H1 (cell line): ENCODE results near the gene FNIP2. TPM values are rescaled to one million over a fixed set of nuclear protein-coding genes. Genes with fewer than 3 reads are reported as not detected.

Source experiments
- EP300 ChIP-seq, 2 experiments: IDR thresholded peaks; 1 replicate in 1 of 2; 2 replicates in 1 of 2; pipeline ENCODE4 v1.6.1; 2011 to 2012; ENCODE audit warnings: low read depth in 2 of 2, low read length in 2 of 2, mild to moderate bottlenecking in 2 of 2, borderline replicate concordance in 1 of 2, inconsistent platforms in 1 of 2, moderate library complexity in 1 of 2
- KDM5A ChIP-seq: fragments of 200-600 bp; IDR thresholded peaks from 2 replicates; pipeline ENCODE4 v1.7.1; 2012; ENCODE audit warnings: mild to moderate bottlenecking, low read length, inconsistent platforms, mixed read lengths
- POLR2A ChIP-seq, 2 experiments: IDR thresholded peaks; 1 replicate in 1 of 2; 2 replicates in 1 of 2; pipeline ENCODE4 v1.6.1; 2011; ENCODE audit warnings: low read depth in 2 of 2, low read length in 2 of 2, mild to moderate bottlenecking in 2 of 2; ENCODE audit errors: control extremely low read depth in 1 of 2
- RFX5 ChIP-seq: IDR thresholded peaks from 2 replicates; pipeline ENCODE4 v1.6.1; 2011; ENCODE audit warnings: low read depth, low read length, improper control_type of control experiment, borderline replicate concordance
- polyA plus RNA-seq, 7 experiments: library from polyadenylated mRNA; depleted of rRNA in 3 of 7; stranded (reverse) in 5 of 7; unstranded in 2 of 7; fragments of >200 nt in 5 of 7; fragments of 200-250 nt in 2 of 7; gene quantifications; 1 replicate in 5 of 7; 2 replicates in 1 of 7; 4 replicates in 1 of 7; pipeline versions ENCODE4 v1.2.1 to v1.2.3, GENCODE V29; 2011 to 2013; ENCODE audit warnings: missing spikeins in 2 of 7, mixed read lengths in 2 of 7
- total RNA-seq: library from RNA; stranded (reverse); fragmentation: NEBNext Ultra II Directional; extraction: Animal tissue kit (Norgen Biotek cat#: 25700); gene quantifications from 2 replicates; pipeline ENCODE4 v1.2.1, GENCODE V29; 2021

FNIP2 gene
- total and polyA plus RNA-seq, 2 of the 8 experiments (the other 6 are each of a cell fraction or from before 2014, with no cell fraction given) = 4.0 to 13.0 TPM

- TF ChIP-seq EP300 (IDR thresholded peaks at IDR 0.05; ENCODE audit: borderline replicate concordance in 1 of 2, low read depth in 2 of 2, low read length in 2 of 2) (no peak), KDM5A (no peak), POLR2A (IDR thresholded peaks at IDR 0.05; ENCODE audit: control extremely low read depth in 1 of 2, low read depth in 2 of 2, low read length in 2 of 2) (no peak), RFX5 (no peak)
- TF ChIP-seq, all 59 proteins: peak for 0
These were observed 134.7 kb downstream of the FNIP2 start (continued) for GRCh38 chr4:158903472-158904043.
